ENCODE data around the gene SUPT4H1. TPM values are rescaled to one million over a fixed set of nuclear protein-coding genes. Genes with fewer than 3 reads are reported as not detected.
A peak's percentile ranks its signal among the peaks of the same experiment; 100 is the strongest.

Gene SUPT4H1
- total and polyA plus RNA-seq, 9 of the 15 experiments (the other 6 are each of a cell fraction or from before 2014, with no cell fraction given) = 62.1 to 320 (median 117) TPM

- 0 out of 2 replicates have a peak, but pooled peaks have one; percentile 55 for TF ChIP-seq ZBTB43 (CRISPR knock-in tag; IDR thresholded peaks at IDR 0.05)
- TF ChIP-seq MIER1 (IDR thresholded peaks at IDR 0.05; ENCODE audit: low read depth) = no peak
- peak in 1 of 2 experiments; percentile 2; a peak in 1 of 4 replicates for TF ChIP-seq ZNF639 (CRISPR knock-in tag; conservative IDR thresholded peaks at IDR 0.05 in 1 of 2, IDR thresholded peaks at IDR 0.05 in 1 of 2)
- no peak for TF ChIP-seq PHB2 (IDR thresholded peaks at IDR 0.05; ENCODE audit: low read depth)
- TF ChIP-seq HDAC3 (IDR thresholded peaks at IDR 0.05; ENCODE audit: borderline replicate concordance, partially characterized antibody) = no peak
- TF ChIP-seq ADNP (tag; IDR thresholded peaks at IDR 0.05) = no peak
- no peak for TF ChIP-seq RBM15 (IDR thresholded peaks at IDR 0.05; ENCODE audit: insufficient read depth, low read length)
- TF ChIP-seq PTBP1 (IDR thresholded peaks at IDR 0.05; ENCODE audit: low read depth, low read length) = no peak
- peak; percentile 30 for TF ChIP-seq RBFOX2 (IDR thresholded peaks at IDR 0.05; ENCODE audit: low read depth, low read length)
- peak; percentile 78; the same call in 1 of the 2 replicates for TF ChIP-seq FOXP4 (CRISPR knock-in tag; IDR thresholded peaks at IDR 0.05; ENCODE audit: borderline replicate concordance)
- TF ChIP-seq TAF1 (IDR thresholded peaks at IDR 0.05; ENCODE audit: control insufficient read depth, extremely low read depth, insufficient read depth, low read length, severe bottlenecking) = peak; percentile 15
- no peak for TF ChIP-seq CBX8 (IDR thresholded peaks at IDR 0.05; ENCODE audit: borderline replicate concordance, extremely low read depth, low read depth, low read length, poor library complexity, severe bottlenecking)
- TF ChIP-seq KDM4B (IDR thresholded peaks at IDR 0.05; ENCODE audit: borderline replicate concordance in 2 of 2, low read depth in 1 of 2) = no peak
- TF ChIP-seq NR2F6 (CRISPR knock-in tag; IDR thresholded peaks at IDR 0.05) = no peak
- TF ChIP-seq ARID4B (CRISPR knock-in tag; IDR thresholded peaks at IDR 0.05) = 0 out of 2 replicates have a peak, but pooled peaks have one; percentile 10
- 0 out of 2 replicates have a peak, but pooled peaks have one; percentile 58 for TF ChIP-seq ZNF232 (CRISPR knock-in tag; IDR thresholded peaks at IDR 0.05)
Observed at GRCh38 chr17:58336456-58337209, 15.4 kb downstream of the SUPT4H1 start (continued).
